ENCODE data around the gene FAM241B.

FAM241B gene

GRCh38 chr10:69655124-69655867 is 25.2 kb downstream of the FAM241B start:
- POLR2A ChIA-PET, result no interaction called here
- no peak overlapping the region for H3K4me3 ChIP-seq (ENCODE audit: low read depth, low read length)
- no peak for TF ChIP-seq CTCF (IDR thresholded peaks at IDR 0.05; ENCODE audit: insufficient read depth, low read length, missing control alignments)
- no peak for DNase-seq (ENCODE audit: low read depth, low spot score)
- CTCF ChIA-PET, result interaction anchor here (1.1 to 5.6 kb wide), 4 partner anchors 8 to 145 kb away, joined by 3 to 45 read pairs (median 4); no protein-coding TSS in a partner anchor

- TF ChIP-seq CTCF (IDR thresholded peaks at IDR 0.05; ENCODE audit: insufficient read depth, low read length, missing control alignments), result no peak
- no peak overlapping the region for H3K4me3 ChIP-seq (ENCODE audit: low read depth, low read length)
- ChIA-PET POLR2A (no interaction called here), CTCF (interaction anchor here (1.1 to 5.6 kb wide), 3 partner anchors 9 to 144 kb away, joined by 3 to 45 read pairs (median 4); no protein-coding TSS in a partner anchor)
- no peak for DNase-seq (ENCODE audit: low read depth, low spot score)
Measured at GRCh38 chr10:69655868-69656555, 26.0 kb downstream of the FAM241B start.

- CTCF ChIA-PET, result interaction anchor here (1.5 to 5.6 kb wide), 2 partner anchors 13 to 18 kb away, joined by 3 to 45 read pairs; no protein-coding TSS in a partner anchor
- DNase-seq (ENCODE audit: low read depth, low spot score), result no peak
- no peak overlapping the region for H3K4me3 ChIP-seq (ENCODE audit: low read depth, low read length)
- no peak for TF ChIP-seq CTCF (IDR thresholded peaks at IDR 0.05; ENCODE audit: insufficient read depth, low read length, missing control alignments)
- POLR2A ChIA-PET, result no interaction called here
Measured at GRCh38 chr10:69656742-69657269, 26.8 kb downstream of the FAM241B start.

- TF ChIP-seq CTCF (IDR thresholded peaks at IDR 0.05; ENCODE audit: insufficient read depth, low read length, missing control alignments), result no peak
- H3K4me3 ChIP-seq (ENCODE audit: low read depth, low read length), result no peak overlapping the region
- POLR2A ChIA-PET, result no interaction called here
- no peak for DNase-seq (ENCODE audit: low read depth, low spot score)
- CTCF ChIA-PET, result interaction anchor here (0.7 to 5.6 kb wide), 5 partner anchors 14 to 257 kb away, joined by 3 to 45 read pairs (median 3); no protein-coding TSS in a partner anchor
Measured at GRCh38 chr10:69657430-69657829, 27.4 kb downstream of the FAM241B start.

- ChIA-PET CTCF (interaction anchor here (0.7 to 5.6 kb wide), 5 partner anchors 14 to 256 kb away, joined by 3 to 45 read pairs (median 3); no protein-coding TSS in a partner anchor), POLR2A (no interaction called here)
- DNase-seq (ENCODE audit: low read depth, low spot score), result no peak
- no peak for TF ChIP-seq CTCF (IDR thresholded peaks at IDR 0.05; ENCODE audit: insufficient read depth, low read length, missing control alignments)
- no peak overlapping the region for H3K4me3 ChIP-seq (ENCODE audit: low read depth, low read length)
Measured at GRCh38 chr10:69657866-69658265, 27.8 kb downstream of the FAM241B start.

Data from AG04449 (cell line).